HG03103 (cell line): ENCODE results near the gene CHMP4B.

Experiments used
- ATAC-seq: cut with Tn5 transposase; IDR thresholded peaks from one replicate; pipeline ENCODE4 v1.9.1; 2021; ENCODE audit warnings: low read depth; ENCODE audit not compliant: unreplicated experiment

The CHMP4B gene

DNA sequence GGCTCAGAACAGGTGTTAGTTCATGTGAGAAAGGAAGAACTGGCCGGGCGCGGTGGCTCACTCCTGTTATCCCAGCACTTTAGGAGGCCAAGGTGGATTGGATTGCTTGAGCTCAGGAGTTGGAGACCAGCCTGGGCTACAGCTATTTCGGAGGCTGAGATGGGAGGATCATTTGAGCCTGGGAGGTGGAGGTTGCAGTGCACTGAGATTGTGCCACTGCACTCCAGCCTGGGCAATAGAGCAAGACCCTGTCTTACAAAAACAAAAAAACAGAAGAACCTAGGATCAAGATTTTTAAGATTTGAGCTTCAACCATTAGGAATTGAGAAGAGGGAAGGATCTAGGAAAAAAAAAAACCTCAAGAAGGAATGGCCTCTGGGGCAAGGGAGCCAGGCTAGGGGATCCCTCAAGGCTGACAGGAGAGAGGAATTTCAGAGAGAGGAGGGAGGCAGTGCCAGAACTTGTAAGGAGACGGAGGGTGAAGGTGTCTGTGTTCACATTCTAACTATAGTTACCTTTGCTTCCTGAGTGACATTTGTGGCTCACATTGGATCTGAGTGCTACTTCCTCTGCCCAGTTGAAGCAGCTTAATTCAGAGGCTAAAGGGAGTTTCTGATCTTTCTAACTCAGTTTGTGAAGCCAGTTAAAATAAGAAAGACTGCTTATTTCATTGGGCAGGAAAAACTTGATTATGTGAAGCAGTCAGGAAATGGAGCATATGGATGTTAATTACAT lies 26.1 kb downstream of the CHMP4B start:
- no peak for ATAC-seq

DNA sequence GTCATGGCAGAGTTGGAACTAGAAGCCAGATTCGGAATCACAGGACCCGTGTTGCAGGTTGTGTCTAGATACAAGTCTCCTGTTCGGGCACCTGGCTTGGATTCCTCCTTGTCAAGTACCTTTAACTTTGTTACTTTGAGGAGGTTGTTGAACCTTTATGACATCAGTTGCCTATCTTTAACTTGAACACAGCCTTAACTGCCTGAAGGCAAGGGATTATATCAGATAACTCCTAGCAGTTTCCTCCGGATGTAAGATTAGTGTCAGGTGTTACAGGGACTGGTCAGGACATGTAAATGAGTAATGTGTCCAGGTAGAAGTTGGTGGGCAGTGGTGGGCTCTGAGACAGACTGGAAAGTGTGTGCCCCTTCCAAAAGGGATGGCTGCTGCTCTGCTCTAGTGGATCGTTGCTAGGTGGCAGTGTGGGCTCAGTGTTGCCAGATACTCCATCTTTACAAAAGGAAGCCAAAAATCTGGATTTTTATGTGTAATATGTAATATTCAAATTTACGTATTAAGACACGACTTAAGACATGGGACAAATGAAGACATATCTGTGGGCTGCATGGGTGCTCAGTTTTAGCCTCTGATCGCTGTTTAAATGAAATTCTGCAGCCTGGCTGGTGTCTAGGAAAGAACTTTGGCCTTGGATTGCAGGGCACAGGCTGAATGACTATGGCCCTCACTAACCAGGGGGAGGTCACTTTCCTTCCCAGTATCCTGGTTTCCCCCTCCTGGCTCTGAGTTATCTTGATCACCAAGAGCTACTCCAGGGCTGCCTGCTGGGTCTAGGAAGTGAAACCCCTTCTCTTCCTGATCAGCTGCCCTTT lies 27.1 kb downstream of the CHMP4B start:
- no peak for ATAC-seq

DNA sequence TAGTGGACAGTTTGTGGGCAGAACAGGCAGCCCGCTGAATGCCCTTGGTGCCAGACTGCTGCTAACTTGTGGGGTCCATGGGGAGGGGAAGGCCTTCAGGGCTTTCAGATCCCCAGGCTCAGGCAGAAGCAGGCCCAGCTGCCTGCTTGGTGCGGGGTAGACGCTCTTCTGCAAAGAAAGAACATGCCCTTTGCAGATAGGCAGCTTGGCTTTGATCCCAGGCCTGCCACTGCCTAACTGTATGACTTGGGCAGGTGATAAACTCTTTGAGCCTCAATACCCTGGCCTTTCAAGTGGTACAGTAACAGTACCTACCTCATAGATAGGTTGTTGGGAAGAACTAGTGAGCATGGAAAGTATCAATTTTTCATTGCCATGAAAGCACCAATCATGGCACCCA lies 28.4 kb downstream of the CHMP4B start:
- ATAC-seq, result no peak

DNA sequence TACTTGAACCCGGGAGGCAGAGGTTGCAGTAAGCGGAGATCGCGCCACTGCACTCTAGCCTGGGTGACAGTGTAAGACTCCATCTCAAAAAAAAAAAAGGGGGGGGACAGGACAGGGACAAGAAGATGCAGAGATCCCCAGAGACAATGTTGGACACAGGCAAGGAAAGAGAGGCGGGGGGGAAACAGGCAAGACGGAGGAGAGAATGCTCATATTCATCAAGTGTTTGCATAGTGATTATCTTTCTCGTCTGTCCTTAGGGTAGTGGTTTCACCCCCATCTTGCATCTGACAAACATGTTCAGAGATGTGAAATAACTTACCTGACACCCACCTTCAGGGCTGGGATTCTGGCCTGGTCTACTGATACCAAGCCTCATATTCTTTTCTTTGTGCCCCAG lies 29.0 kb downstream of the CHMP4B start:
- ATAC-seq, result no peak

DNA sequence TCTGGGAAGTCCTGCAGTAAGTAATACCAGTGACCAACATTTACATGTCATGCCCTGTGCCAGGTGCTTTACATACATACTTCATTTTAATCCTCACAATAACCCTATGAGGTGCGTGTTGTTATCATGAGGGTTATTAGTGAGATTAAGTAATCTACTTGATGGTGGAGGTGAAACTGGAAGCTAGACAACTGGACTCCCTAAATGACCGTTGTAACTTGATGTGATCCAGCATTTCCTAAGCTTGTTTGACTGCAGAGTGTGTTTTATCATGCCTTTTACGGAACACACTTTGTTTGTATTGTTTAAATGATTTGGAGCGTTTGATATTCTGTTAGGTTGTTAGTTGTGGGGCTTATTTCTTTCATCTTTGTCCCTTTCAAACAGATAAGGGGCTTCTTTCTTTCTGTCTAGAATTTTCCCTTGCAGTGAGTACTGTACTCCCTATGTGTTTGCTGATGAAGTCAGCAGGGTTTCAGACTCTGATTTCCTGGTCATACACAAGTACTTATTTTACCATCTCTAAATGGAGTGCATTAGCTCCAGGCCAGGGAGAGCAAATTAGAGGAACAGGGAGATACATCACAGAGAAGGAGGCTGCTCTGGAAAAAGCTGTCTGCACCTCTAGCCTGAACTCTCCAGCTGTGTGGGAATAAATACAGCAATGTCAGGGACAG lies 29.7 kb downstream of the CHMP4B start:
- no peak for ATAC-seq

DNA sequence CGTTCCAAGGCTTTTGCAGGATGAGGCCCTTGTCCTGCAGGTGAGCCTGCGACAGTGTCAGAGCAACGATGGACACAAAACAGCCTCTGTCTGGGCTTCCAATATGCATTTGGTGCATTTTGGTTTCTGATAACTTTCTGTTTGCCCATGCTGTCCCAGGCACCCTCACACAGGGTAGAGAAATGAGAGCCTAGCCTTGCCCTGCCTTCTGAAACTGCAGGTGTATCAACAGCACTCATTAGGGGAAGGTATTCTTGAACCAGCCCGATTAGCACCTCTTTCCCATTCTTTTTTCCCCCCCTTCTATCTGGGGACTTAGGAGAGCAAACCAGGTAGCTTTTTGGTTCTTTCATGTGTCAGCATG lies 30.3 kb downstream of the CHMP4B start:
- no peak for ATAC-seq

DNA sequence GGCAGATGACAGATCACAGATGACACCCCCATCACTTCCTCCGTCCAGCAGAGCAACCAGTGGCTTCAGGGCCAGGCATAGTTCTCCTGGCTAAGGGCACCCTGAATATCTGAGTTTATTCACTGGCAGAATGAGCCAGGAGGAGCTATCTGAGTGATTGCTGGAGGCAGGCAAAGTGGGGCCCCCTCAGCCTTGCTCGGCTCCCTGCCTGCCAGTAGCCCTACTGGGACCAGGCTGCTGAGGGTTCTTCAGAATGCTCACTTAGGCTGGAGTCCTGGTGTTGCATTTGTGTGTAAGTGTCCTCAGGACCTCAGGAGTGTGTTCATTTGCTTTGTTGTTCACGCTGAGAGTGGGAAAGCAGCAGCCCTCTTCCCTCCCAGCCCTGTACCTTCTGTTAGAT lies 31.2 kb downstream of the CHMP4B start:
- ATAC-seq, result no peak

DNA sequence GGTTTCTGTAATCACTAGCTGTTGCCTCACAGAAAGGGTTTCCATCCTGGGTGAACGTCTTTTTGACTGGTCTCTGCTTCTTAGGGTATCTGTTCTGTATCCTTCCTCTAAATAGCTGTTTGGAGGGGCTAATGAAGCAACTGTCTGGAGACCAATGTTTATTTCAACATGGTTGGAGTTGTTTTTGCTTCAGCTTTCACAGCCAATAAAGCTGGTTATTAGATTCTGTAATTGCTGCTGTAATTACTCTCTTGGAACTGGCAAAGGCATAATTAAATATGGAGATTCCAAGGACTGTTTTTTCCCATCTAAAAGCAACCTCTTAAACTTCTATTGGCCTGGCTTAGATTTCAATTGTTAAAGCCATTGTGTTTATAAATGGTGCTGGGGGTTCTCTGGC lies 31.9 kb downstream of the CHMP4B start:
- no peak for ATAC-seq

DNA sequence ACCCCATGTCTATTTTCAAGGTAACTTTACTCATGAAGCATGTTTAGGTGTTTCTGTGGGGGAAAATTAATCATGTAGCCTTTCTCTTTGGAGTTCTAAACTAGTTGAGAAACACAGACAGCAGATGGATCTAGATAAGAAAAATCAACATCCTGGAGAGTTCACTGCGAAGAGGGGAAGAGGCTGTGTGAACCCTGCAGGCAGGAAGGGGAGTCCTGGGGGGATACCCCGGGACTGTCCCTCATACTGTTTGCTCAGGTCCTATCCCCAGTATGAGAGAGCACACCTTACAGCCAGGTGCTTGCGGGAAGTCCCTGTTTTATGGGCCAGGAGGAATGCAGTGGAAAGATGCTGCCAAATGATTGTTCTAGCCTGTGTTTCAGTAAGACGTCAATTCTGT lies 32.7 kb downstream of the CHMP4B start:
- ATAC-seq, result no peak

DNA sequence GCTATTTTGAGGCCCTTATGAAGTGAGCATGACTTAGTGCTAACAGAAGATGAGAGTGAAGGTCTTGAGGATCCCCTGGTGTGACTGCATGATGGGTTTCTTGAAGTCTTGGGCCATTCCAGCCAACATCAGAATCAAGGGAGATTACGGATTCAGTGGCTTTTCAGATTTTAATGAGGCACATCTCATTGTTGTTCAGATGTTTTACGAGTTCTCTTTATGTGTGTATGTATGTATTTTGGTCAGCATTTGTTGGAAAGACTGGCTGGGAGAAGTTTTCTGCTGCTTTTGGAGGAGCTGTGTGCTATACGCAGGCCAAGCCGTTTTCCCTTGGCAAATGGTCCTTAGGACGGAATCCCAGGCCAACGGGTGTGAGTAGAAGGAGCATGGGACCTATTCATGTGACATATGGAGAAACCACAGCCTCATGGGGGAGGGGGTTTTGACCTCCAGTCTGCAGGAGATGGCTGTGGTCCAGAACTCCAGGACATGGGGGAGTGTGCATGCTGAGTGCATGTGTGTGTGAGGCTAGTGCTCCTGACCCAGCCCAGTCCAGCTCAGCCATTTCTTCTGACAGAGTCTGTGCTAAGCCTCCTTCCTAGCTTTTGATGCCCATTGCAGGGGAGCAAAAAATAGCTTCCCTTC lies 35.3 kb downstream of the CHMP4B start:
- ATAC-seq, result no peak

DNA sequence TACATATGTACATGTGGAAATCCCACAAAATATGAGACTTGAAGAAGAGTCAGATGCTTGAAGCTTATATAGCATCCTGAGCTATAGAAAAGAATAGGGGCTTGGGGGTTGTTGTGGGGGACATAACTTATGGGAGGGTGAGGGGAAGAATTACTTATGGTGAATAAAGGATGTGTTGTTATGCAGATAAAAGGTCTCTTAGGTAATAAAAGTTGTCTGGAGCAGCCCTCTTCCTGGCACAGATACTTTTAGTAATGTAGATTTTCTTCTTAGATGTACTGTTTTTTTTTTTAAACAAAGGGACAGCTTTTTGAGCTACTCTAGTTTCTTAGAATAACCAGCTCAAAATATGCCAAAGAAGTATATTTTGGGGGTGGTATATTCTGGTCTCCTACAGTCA lies 35.9 kb downstream of the CHMP4B start:
- ATAC-seq, result no peak

DNA sequence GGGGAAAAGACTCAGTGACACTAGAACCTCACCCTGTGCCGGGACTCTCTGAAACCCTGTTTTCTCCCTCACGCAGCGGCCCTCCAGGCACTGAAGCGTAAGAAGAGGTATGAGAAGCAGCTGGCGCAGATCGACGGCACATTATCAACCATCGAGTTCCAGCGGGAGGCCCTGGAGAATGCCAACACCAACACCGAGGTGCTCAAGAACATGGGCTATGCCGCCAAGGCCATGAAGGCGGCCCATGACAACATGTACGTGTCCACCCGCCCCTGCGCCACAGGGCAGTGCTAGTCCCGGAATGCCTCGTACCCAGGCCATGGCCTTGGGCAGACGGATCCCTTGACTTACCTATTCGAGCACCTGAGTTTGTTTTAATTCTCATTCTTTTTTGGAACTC lies 37.2 kb downstream of the CHMP4B start:
- no peak for ATAC-seq

DNA sequence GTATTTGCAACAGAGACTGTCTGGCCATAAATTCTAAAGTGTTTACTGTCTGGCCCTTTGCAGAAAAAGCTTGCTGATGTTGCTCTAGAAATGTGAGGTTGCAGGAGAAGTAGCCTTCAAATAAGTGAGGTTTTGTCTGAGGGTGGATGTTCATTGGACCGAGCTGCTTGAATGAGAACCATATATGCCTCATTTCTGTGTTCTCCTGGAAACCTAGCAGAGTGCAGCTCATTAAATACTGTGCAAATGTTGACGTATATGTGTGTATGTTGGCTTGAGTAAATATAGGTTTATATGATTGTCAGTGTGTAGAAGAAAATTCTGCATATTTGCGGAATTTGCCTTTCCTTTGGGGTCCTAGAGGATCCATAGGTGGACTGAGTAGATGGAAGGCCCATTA lies 39.0 kb downstream of the CHMP4B start:
- ATAC-seq, result no peak

DNA sequence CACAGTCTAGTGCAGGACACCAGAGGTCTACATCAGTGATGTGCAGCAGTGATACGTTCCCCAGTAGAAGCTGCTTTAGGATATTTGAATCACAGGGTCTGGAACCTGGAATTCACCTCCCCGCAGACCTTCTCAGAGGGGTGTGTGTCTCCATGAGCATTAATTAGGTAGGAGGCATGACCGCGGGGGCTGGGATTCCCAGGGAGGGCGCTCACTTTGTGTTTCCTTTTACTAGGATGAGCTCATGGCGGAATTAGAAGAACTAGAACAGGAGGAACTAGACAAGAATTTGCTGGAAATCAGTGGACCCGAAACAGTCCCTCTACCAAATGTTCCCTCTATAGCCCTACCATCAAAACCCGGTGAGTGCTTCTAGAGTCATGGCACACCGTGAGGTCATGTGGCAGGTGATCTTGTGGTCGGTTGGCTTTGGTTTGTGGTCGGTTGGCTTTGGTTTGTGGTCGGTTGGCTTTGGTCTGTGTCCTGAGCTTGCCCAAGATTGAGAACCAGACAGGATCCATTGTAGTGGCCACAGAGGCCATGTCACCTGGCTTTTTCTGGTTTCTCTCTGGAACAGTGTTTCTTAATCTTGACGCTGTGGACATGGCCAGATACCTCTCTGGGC lies 40.8 kb downstream of the CHMP4B start:
- no peak for ATAC-seq

DNA sequence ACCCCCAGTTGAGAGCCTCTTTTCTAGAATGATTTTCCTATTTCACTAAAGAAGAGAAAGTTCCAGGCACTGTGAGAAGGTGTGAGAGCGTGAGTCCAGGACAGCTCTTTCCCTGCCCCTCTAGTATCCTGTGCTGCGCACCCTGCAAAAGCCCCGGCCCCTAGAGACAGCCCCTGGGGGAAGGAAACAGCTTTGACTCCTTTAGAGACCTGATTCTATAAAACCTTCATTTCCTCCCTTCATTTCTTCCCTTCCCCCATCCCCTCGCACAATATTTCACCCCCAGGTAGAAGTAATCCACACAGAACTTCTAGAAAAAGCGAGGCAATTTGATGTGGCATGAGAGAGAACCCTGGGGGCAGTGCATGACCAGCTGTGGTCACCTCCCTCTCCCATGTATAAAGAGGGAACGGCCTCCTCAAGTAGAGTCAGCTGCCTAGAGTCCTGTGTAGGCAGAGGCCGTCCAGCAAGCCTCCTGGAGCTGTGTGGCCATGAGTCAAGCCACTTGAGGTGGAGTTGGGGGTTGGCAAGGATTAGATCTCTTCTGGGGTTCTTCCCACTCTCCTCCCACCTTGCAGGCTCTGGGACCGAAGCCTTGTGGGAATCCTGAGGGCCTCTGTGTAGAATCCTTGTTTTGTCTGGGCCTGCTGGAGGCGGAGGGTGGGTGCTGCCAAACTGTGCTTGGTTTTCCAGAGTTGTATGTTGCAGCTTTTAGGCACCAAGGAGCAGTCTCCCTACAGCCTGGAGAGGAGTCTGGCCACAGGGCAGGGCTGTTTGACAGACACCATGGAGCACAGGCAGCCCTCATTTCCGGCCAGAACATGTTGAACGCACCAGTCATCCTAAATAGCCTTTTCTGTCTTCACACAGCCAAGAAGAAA lies 41.7 kb downstream of the CHMP4B start:
- ATAC-seq, result no peak

DNA sequence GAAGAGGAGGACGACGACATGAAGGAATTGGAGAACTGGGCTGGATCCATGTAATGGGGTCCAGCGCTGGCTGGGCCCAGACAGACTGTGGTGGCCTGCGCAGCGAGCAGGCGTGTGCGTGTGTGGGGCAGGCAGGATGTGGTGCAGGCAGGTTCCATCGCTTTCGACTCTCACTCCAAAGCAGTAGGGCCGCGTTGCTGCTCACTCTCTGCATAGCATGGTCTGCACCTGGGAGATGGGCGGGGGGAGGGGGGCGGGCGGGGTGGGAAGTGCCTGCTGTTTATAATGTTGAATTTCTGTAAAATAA lies 42.3 kb downstream of the CHMP4B start:
- no peak for ATAC-seq

DNA sequence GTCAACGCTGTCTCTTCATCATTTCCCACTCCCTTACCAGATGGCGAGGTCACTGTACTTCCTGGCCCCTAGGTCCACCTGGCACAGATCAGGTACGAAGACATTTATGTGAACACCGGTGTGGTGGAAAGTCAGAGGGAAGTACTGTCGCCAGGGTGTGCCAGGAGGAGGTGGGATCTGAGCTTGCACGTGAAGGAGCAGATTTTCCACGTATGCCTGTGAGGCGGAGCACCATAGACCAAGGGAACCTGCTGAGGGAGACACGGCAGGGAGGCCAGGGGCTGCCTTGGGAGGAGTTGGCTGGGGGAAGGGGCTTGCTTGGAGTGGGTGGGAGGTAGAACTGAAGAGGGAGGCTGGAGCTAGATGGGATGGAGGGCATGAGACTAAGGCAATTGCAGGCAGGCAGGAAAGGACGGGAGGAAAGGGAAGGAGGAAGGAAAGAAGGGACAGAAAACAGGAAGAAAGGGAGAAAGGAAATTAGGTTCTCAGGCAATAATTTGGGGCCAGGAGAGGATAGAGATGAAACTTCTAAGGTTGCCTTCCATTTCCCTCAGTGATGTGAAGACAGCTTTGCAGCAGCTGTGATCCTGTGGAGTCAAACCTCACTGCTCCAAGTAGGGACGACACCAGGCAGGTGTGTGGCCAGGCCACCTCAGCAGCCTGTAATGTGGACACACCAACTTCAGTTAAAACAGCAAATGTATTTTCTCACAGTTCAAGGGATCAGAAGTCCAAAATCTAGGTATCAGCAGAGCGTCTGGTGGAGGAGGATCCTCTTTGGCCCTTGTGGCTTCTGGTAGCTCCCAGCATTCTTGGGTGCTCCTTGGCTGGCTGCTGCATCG lies 46.8 kb downstream of the CHMP4B start:
- ATAC-seq, result no peak

DNA sequence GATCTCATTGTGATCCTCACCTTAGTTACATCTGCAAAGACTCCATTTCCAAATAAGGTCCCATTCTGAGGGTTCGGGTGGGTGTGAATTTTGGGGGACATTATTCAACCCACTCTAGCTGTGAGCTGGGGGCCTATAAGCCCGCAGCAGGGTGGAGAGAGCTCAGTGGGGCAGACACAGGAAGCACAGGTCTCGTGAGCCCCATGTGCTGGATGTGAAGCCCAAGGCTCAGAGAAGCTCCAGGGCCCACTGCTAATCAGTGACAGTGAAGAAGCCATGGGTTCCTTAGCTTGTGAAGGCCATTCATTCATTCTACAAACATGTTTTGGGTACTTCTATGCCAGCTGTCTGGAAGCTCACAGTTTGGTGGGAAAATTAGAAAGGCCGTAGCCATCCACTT lies 47.5 kb downstream of the CHMP4B start:
- no peak for ATAC-seq

DNA sequence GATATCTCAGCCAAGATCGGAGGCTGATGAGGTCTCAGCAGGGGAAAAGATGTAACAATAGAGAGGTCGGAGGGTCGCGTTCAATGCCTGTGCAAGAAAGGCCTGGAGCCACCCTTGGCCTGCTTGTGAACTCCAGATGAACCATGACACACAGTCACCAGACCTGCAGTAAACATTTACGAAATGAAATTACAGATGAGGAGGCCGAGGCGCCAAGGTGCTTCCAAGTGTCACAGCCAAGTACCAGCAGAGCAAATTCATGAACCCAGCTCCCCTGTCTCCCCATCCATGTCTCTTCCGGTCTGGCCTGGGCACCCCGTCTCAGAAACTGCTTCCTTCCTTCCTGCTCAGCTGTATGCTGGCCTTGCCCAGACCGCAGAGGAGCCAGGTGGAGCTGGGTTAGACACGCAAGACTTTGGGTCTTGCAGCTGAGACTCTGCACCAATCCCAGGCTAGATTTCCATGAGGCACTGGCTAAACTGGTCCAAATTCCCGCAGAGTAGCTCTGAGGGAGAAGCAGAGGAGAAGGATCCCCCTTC lies 48.1 kb downstream of the CHMP4B start:
- no peak for ATAC-seq
